CD4-positive, alpha-beta T cell (primary cell): ENCODE results near the gene RUNX1. TPM values are rescaled to one million over a fixed set of nuclear protein-coding genes. Genes with fewer than 3 reads are reported as not detected.

ENCODE experiments used
- ATAC-seq: fragments of 200-7000 bp; cut with Tn5 transposase; one replicate; pipeline ENCODE4 v1.10.0; 2022; ENCODE audit warnings: mild to moderate bottlenecking; ENCODE audit not compliant: poor library complexity
- CTCF ChIA-PET: fragments of 350-600 bp; sonication (Branson Sonifier 250); formaldehyde crosslinking; loops from one replicate; lab custom pipeline; 2021; ENCODE audit warnings: antibody characterized with exemption, inconsistent platforms; lab: Charles Lee
- POLR2A ChIA-PET: fragments of 350-600 bp; sonication (Branson Sonifier 250); formaldehyde crosslinking; loops from one replicate; lab custom pipeline; 2021; ENCODE audit warnings: antibody characterized with exemption, inconsistent platforms; lab: Charles Lee
- DNase-seq, 14 experiments: peaks; one replicate each; pipeline ENCODE4 v3.0.0-alpha.2; 2013 to 2020; ENCODE audit warnings: mixed read lengths in 2 of 14
- H3K27ac ChIP-seq, 2 donors: one replicate each; pipeline versions ENCODE4 v1.5.1 to v1.7.0; 2013; ENCODE audit warnings: low read length in 2 of 2, low read depth in 1 of 2, mild to moderate bottlenecking in 1 of 2
- H3K27me3 ChIP-seq, 2 experiments: 1 replicate in 1 of 2; 2 replicates in 1 of 2; pipeline versions ENCODE4 v1.6.1 to v1.7.0; 2013; ENCODE audit warnings: low read length in 2 of 2, control low read depth in 1 of 2, mild to moderate bottlenecking in 1 of 2, moderate library complexity in 1 of 2; ENCODE audit not compliant: insufficient read depth in 2 of 2, control insufficient read depth in 1 of 2
- H3K36me3 ChIP-seq: one replicate; pipeline ENCODE4 v1.6.1; 2013; ENCODE audit warnings: low read length, control low read depth; ENCODE audit not compliant: insufficient read depth
- H3K4me1 ChIP-seq: one replicate; pipeline ENCODE4 v1.6.1; 2013; ENCODE audit warnings: low read length, control low read depth; ENCODE audit not compliant: insufficient read depth
- H3K4me3 ChIP-seq: one replicate; pipeline ENCODE4 v1.5.1; 2013; ENCODE audit warnings: mild to moderate bottlenecking, low read length, moderate library complexity
- H3K9me3 ChIP-seq, 2 experiments: 1 replicate in 1 of 2; 2 replicates in 1 of 2; pipeline versions ENCODE4 v1.6.1 to v1.7.0; 2013; ENCODE audit warnings: low read length in 2 of 2, mild to moderate bottlenecking in 2 of 2, control low read depth in 1 of 2, moderate library complexity in 1 of 2; ENCODE audit not compliant: control insufficient read depth in 1 of 2, insufficient read depth in 1 of 2
- H3K27ac Mint-ChIP-seq: one replicate; pipeline ENCODE4 v1.8.0; 2020; ENCODE audit warnings: mixed read lengths
- H3K27me3 Mint-ChIP-seq: one replicate; pipeline ENCODE4 v1.8.0; 2021; ENCODE audit warnings: mixed read lengths
- H3K36me3 Mint-ChIP-seq: one replicate; pipeline ENCODE4 v1.8.0; 2021; ENCODE audit warnings: low read depth, mixed read lengths
- H3K4me1 Mint-ChIP-seq: one replicate; pipeline ENCODE4 v1.8.0; 2021; ENCODE audit warnings: low read depth, mixed read lengths
- H3K4me3 Mint-ChIP-seq: one replicate; pipeline ENCODE4 v1.8.0; 2020; ENCODE audit warnings: mild to moderate bottlenecking, mixed read lengths
- H3K9me3 Mint-ChIP-seq: one replicate; pipeline ENCODE4 v1.8.0; 2020; ENCODE audit warnings: mixed read lengths
- CTCF ChIP-seq: fragments of 200-600 bp; IDR thresholded peaks from one replicate; pipeline ENCODE4 v1.8.0; 2022; ENCODE audit warnings: antibody characterized with exemption, mild to moderate bottlenecking
- intact Hi-C, 2 experiments: fragments of 100-400 bp; cut with DNase I in 1 of 2; cut with micrococcal nuclease in 1 of 2; formaldehyde crosslinking; loops; one replicate each; pipeline versions ENCODE4 v1.15.1 to v1.9.0; 2023 to 2025; cut with DNase I, micrococcal nuclease
- total RNA-seq, 174 experiments: library from RNA in 2 of 174; stranded (reverse) in 2 of 174; gene quantifications; one replicate each; pipeline ENCODE4 v1.2.3 and lab custom pipeline; 2021 to 2026

The RUNX1 gene
- total RNA-seq, 2 experiments from 2014 or later: 71.7 to 74.3 TPM

- Mint-ChIP-seq H3K27me3 (no peaks in the 10 kb centered on the region), H3K4me1 (peaks cover 21% of the 10 kb centered on the region), H3K27ac (no peak overlapping the region), H3K4me3 (no peak overlapping the region), H3K36me3 (no peaks in the 10 kb centered on the region), H3K9me3 (no peaks in the 10 kb centered on the region)
- H3K9me3 ChIP-seq: no peaks in the 10 kb centered on the region
- no peak overlapping the region for H3K4me3 ChIP-seq
- intact Hi-C loops: loop anchor here in 1 of 2 experiments (10.0 kb wide), 2 partner anchors 557 to 777 kb away; no protein-coding TSS in a partner anchor
- ChIA-PET CTCF (no interaction called here), POLR2A (interaction anchor here (1.0 kb wide), 1 partner anchor 11 kb away, joined by 3 read pairs; no protein-coding TSS in a partner anchor)
- no peak for TF ChIP-seq CTCF
- ATAC-seq: no peak
- H3K27ac ChIP-seq: no peak overlapping the region
- no peaks in the 10 kb centered on the region for H3K27me3 ChIP-seq
- no peaks in the 10 kb centered on the region for H3K36me3 ChIP-seq
- no peak for DNase-seq
- peaks cover 6% of the 10 kb centered on the region for H3K4me1 ChIP-seq
Measured at GRCh38 chr21:35058058-35058457, 9.0 kb upstream of the RUNX1 start.

- CTCF ChIA-PET: no interaction called here
Measured at GRCh38 chr21:35057428-35057827, 8.3 kb upstream of the RUNX1 start.

GRCh38 chr21:35053356-35054096 is 4.4 kb upstream of the RUNX1 start:
- DNase-seq: no peak
- CTCF ChIA-PET: interaction anchor here (0.9 to 3.8 kb wide), 4 partner anchors 31 to 168 kb away, joined by 3 to 14 read pairs (median 4); no protein-coding TSS in a partner anchor
- POLR2A ChIA-PET: interaction anchor here (1.3 to 11.6 kb wide), 4 partner anchors 29 to 173 kb away, joined by 6 to 227 read pairs (median 10); no protein-coding TSS in a partner anchor

More at GRCh38 chr21:35057428-35057827, 8.3 kb upstream of the RUNX1 start:
- DNase-seq (no peak), ATAC-seq (no peak)
- peaks cover 6% of the 10 kb centered on the region for H3K4me1 ChIP-seq
- no peaks in the 10 kb centered on the region for H3K9me3 ChIP-seq
- Mint-ChIP-seq H3K36me3 (no peaks in the 10 kb centered on the region), H3K4me3 (no peak overlapping the region), H3K4me1 (peaks cover 27% of the 10 kb centered on the region), H3K27ac (no peak overlapping the region), H3K9me3 (no peaks in the 10 kb centered on the region), H3K27me3 (no peaks in the 10 kb centered on the region)
- H3K27me3 ChIP-seq: no peaks in the 10 kb centered on the region
- H3K27ac ChIP-seq: no peak overlapping the region
- intact Hi-C loops: loop anchor here in 1 of 2 experiments (10.0 kb wide), 2 partner anchors 557 to 777 kb away; no protein-coding TSS in a partner anchor
- no peak overlapping the region for H3K4me3 ChIP-seq
- H3K36me3 ChIP-seq: no peaks in the 10 kb centered on the region
- POLR2A ChIA-PET: interaction anchor here (1.0 kb wide), 1 partner anchor 10 kb away, joined by 3 read pairs; no protein-coding TSS in a partner anchor
- TF ChIP-seq CTCF: no peak

More at GRCh38 chr21:35053356-35054096, 4.4 kb upstream of the RUNX1 start:
- peak overlapping the region; percentile 97 for H3K27ac Mint-ChIP-seq
- no peaks in the 10 kb centered on the region for H3K9me3 ChIP-seq
- peaks cover 35% of the 10 kb centered on the region for H3K4me1 ChIP-seq
- H3K27me3 Mint-ChIP-seq: no peaks in the 10 kb centered on the region
- TF ChIP-seq CTCF: no peak
- H3K4me1 Mint-ChIP-seq: peaks cover 53% of the 10 kb centered on the region
- peak overlapping the region; percentile 5 for H3K4me3 Mint-ChIP-seq
- H3K36me3 Mint-ChIP-seq: peaks cover 9% of the 10 kb centered on the region
- no peak overlapping the region for H3K4me3 ChIP-seq
- no peak overlapping the region for H3K27ac ChIP-seq
- no peaks in the 10 kb centered on the region for H3K27me3 ChIP-seq
- no peaks in the 10 kb centered on the region for H3K9me3 Mint-ChIP-seq
- intact Hi-C loops: loop anchor here in 1 of 2 experiments (10.0 kb wide), 2 partner anchors 561 to 781 kb away; no protein-coding TSS in a partner anchor
- no peaks in the 10 kb centered on the region for H3K36me3 ChIP-seq
- no peak for ATAC-seq
